Measurements from ENCODE around the gene COQ10A. TPM values are rescaled to one million over a fixed set of nuclear protein-coding genes. Genes with fewer than 3 reads are reported as not detected.

Gene COQ10A
- total and polyA plus RNA-seq, 2 of the 8 experiments (the other 6 are each of a cell fraction or from before 2014, with no cell fraction given), result 21.8 to 42.9 TPM

Other genes starting within 250 kb of the COQ10A start
- gene IKZF4, start 245.9 kb upstream of the COQ10A start, total RNA-seq (2021; fragmentation: NEBNext Ultra II Directional; extraction: Animal tissue kit (Norgen Biotek cat#: 25700)), result 12.5 and 13.3 TPM in 2 replicates
- 8.0 and 12.9 TPM in 2 replicates for gene IKZF4, start 245.9 kb upstream of the COQ10A start, polyA plus RNA-seq (2011; rRNA removed)
- gene RPS26, start 225.0 kb upstream of the COQ10A start, total RNA-seq (2021; fragmentation: NEBNext Ultra II Directional; extraction: Animal tissue kit (Norgen Biotek cat#: 25700)), result 53.4 and 64.3 TPM in 2 replicates
- gene RPS26, start 225.0 kb upstream of the COQ10A start, polyA plus RNA-seq (2011; rRNA removed), result 1,236 and 1,922 TPM in 2 replicates
- gene ERBB3, start 186.8 kb upstream of the COQ10A start, total RNA-seq (2021; fragmentation: NEBNext Ultra II Directional; extraction: Animal tissue kit (Norgen Biotek cat#: 25700)), result 49.2 and 52.4 TPM in 2 replicates
- gene ERBB3, start 186.8 kb upstream of the COQ10A start, polyA plus RNA-seq (2011; rRNA removed), result 33.9 and 43.4 TPM in 2 replicates
- 237 and 242 TPM in 2 replicates for gene PA2G4, start 162.4 kb upstream of the COQ10A start, total RNA-seq (2021; fragmentation: NEBNext Ultra II Directional; extraction: Animal tissue kit (Norgen Biotek cat#: 25700))
- gene PA2G4, start 162.4 kb upstream of the COQ10A start, polyA plus RNA-seq (2011; rRNA removed), result 100 and 159 TPM in 2 replicates
- gene RPL41, start 150.3 kb upstream of the COQ10A start, total RNA-seq (2021; fragmentation: NEBNext Ultra II Directional; extraction: Animal tissue kit (Norgen Biotek cat#: 25700)), result 4,440 and 4,619 TPM in 2 replicates
- 10,552 and 16,488 TPM in 2 replicates for gene RPL41, start 150.3 kb upstream of the COQ10A start, polyA plus RNA-seq (2011; rRNA removed)
- gene ZC3H10, start 148.7 kb upstream of the COQ10A start, total RNA-seq (2021; fragmentation: NEBNext Ultra II Directional; extraction: Animal tissue kit (Norgen Biotek cat#: 25700)), result 11.2 and 12.5 TPM in 2 replicates
- 4.0 and 5.1 TPM in 2 replicates for gene ZC3H10, start 148.7 kb upstream of the COQ10A start, polyA plus RNA-seq (2011; rRNA removed)
- 85.1 and 86.9 TPM in 2 replicates for gene ESYT1, start 138.7 kb upstream of the COQ10A start, total RNA-seq (2021; fragmentation: NEBNext Ultra II Directional; extraction: Animal tissue kit (Norgen Biotek cat#: 25700))
- gene ESYT1, start 138.7 kb upstream of the COQ10A start, polyA plus RNA-seq (2011; rRNA removed), result 165 and 174 TPM in 2 replicates
- gene MYL6B, start 114.4 kb upstream of the COQ10A start, total RNA-seq (2021; fragmentation: NEBNext Ultra II Directional; extraction: Animal tissue kit (Norgen Biotek cat#: 25700)), result 162 and 163 TPM in 2 replicates
- gene MYL6B, start 114.4 kb upstream of the COQ10A start, polyA plus RNA-seq (2011; rRNA removed), result 146 and 202 TPM in 2 replicates
- 1,130 and 1,137 TPM in 2 replicates for gene MYL6, start 108.6 kb upstream of the COQ10A start, total RNA-seq (2021; fragmentation: NEBNext Ultra II Directional; extraction: Animal tissue kit (Norgen Biotek cat#: 25700))
- gene MYL6, start 108.6 kb upstream of the COQ10A start, polyA plus RNA-seq (2011; rRNA removed), result 1,664 and 2,279 TPM in 2 replicates
- gene SMARCC2, start 77.5 kb upstream of the COQ10A start, total RNA-seq (2021; fragmentation: NEBNext Ultra II Directional; extraction: Animal tissue kit (Norgen Biotek cat#: 25700)), result 66.3 and 78.5 TPM in 2 replicates
- 33.9 and 40.5 TPM in 2 replicates for gene SMARCC2, start 77.5 kb upstream of the COQ10A start, polyA plus RNA-seq (2011; rRNA removed)
- 55.0 and 55.5 TPM in 2 replicates for gene RNF41, start 45.0 kb upstream of the COQ10A start, total RNA-seq (2021; fragmentation: NEBNext Ultra II Directional; extraction: Animal tissue kit (Norgen Biotek cat#: 25700))
- 98.6 and 127 TPM in 2 replicates for gene RNF41, start 45.0 kb upstream of the COQ10A start, polyA plus RNA-seq (2011; rRNA removed)
- 56.1 and 58.1 TPM in 2 replicates for gene NABP2, start 42.6 kb upstream of the COQ10A start, total RNA-seq (2021; fragmentation: NEBNext Ultra II Directional; extraction: Animal tissue kit (Norgen Biotek cat#: 25700))
- gene NABP2, start 42.6 kb upstream of the COQ10A start, polyA plus RNA-seq (2011; rRNA removed), result 59.8 and 67.5 TPM in 2 replicates
- gene SLC39A5, start 36.9 kb upstream of the COQ10A start, total RNA-seq (2021; fragmentation: NEBNext Ultra II Directional; extraction: Animal tissue kit (Norgen Biotek cat#: 25700)), result 0.25 TPM in 1 of 2 replicates, not detected in the other
- 0.27 and 0.75 TPM in 2 replicates for gene SLC39A5, start 36.9 kb upstream of the COQ10A start, polyA plus RNA-seq (2011; rRNA removed)
- gene ANKRD52, start 8.6 kb upstream of the COQ10A start, total RNA-seq (2021; fragmentation: NEBNext Ultra II Directional; extraction: Animal tissue kit (Norgen Biotek cat#: 25700)), result 34.1 and 36.3 TPM in 2 replicates
- 14.0 and 20.7 TPM in 2 replicates for gene ANKRD52, start 8.6 kb upstream of the COQ10A start, polyA plus RNA-seq (2011; rRNA removed)
- gene CS, start 33.4 kb downstream of the COQ10A start, total RNA-seq (2021; fragmentation: NEBNext Ultra II Directional; extraction: Animal tissue kit (Norgen Biotek cat#: 25700)), result 238 and 243 TPM in 2 replicates
- gene CS, start 33.4 kb downstream of the COQ10A start, polyA plus RNA-seq (2011; rRNA removed), result 82.4 and 96.6 TPM in 2 replicates
- 195 and 203 TPM in 2 replicates for gene CNPY2, start 49.0 kb downstream of the COQ10A start, total RNA-seq (2021; fragmentation: NEBNext Ultra II Directional; extraction: Animal tissue kit (Norgen Biotek cat#: 25700))
- gene CNPY2, start 49.0 kb downstream of the COQ10A start, polyA plus RNA-seq (2011; rRNA removed), result 222 and 281 TPM in 2 replicates
- gene PAN2, start 67.1 kb downstream of the COQ10A start, total RNA-seq (2021; fragmentation: NEBNext Ultra II Directional; extraction: Animal tissue kit (Norgen Biotek cat#: 25700)), result 30.5 and 36.7 TPM in 2 replicates
- 29.6 and 37.1 TPM in 2 replicates for gene PAN2, start 67.1 kb downstream of the COQ10A start, polyA plus RNA-seq (2011; rRNA removed)
- gene IL23A, start 71.9 kb downstream of the COQ10A start, total RNA-seq (2021; fragmentation: NEBNext Ultra II Directional; extraction: Animal tissue kit (Norgen Biotek cat#: 25700)), result 1.4 and 2.3 TPM in 2 replicates
- gene IL23A, start 71.9 kb downstream of the COQ10A start, polyA plus RNA-seq (2011; rRNA removed), result 2.6 and 3.6 TPM in 2 replicates
- 42.4 and 44.7 TPM in 2 replicates for gene STAT2, start 93.2 kb downstream of the COQ10A start, total RNA-seq (2021; fragmentation: NEBNext Ultra II Directional; extraction: Animal tissue kit (Norgen Biotek cat#: 25700))
- gene STAT2, start 93.2 kb downstream of the COQ10A start, polyA plus RNA-seq (2011; rRNA removed), result 37.1 and 39.9 TPM in 2 replicates
- gene APOF, start 95.9 kb downstream of the COQ10A start, total RNA-seq (2021; fragmentation: NEBNext Ultra II Directional; extraction: Animal tissue kit (Norgen Biotek cat#: 25700)), result not detected in 2 replicates
- not detected in 2 replicates for gene APOF, start 95.9 kb downstream of the COQ10A start, polyA plus RNA-seq (2011; rRNA removed)
- gene TIMELESS, start 182.5 kb downstream of the COQ10A start, total RNA-seq (2021; fragmentation: NEBNext Ultra II Directional; extraction: Animal tissue kit (Norgen Biotek cat#: 25700)), result 86.7 and 88.7 TPM in 2 replicates
- 17.1 and 19.9 TPM in 2 replicates for gene TIMELESS, start 182.5 kb downstream of the COQ10A start, polyA plus RNA-seq (2011; rRNA removed)
- gene MIP, start 187.7 kb downstream of the COQ10A start, total RNA-seq (2021; fragmentation: NEBNext Ultra II Directional; extraction: Animal tissue kit (Norgen Biotek cat#: 25700)), result 0.19 TPM in 1 of 2 replicates, not detected in the other
- gene MIP, start 187.7 kb downstream of the COQ10A start, polyA plus RNA-seq (2011; rRNA removed), result 0.05 and 0.13 TPM in 2 replicates
- gene SPRYD4, start 201.6 kb downstream of the COQ10A start, total RNA-seq (2021; fragmentation: NEBNext Ultra II Directional; extraction: Animal tissue kit (Norgen Biotek cat#: 25700)), result 4.0 and 4.3 TPM in 2 replicates
- 4.9 and 5.3 TPM in 2 replicates for gene SPRYD4, start 201.6 kb downstream of the COQ10A start, polyA plus RNA-seq (2011; rRNA removed)
- 14.5 and 16.9 TPM in 2 replicates for gene GLS2, start 221.2 kb downstream of the COQ10A start, total RNA-seq (2021; fragmentation: NEBNext Ultra II Directional; extraction: Animal tissue kit (Norgen Biotek cat#: 25700))
- gene GLS2, start 221.2 kb downstream of the COQ10A start, polyA plus RNA-seq (2011; rRNA removed), result 20.1 and 22.5 TPM in 2 replicates